ENCODE results near the gene ULK1.

ULK1 gene

DNA sequence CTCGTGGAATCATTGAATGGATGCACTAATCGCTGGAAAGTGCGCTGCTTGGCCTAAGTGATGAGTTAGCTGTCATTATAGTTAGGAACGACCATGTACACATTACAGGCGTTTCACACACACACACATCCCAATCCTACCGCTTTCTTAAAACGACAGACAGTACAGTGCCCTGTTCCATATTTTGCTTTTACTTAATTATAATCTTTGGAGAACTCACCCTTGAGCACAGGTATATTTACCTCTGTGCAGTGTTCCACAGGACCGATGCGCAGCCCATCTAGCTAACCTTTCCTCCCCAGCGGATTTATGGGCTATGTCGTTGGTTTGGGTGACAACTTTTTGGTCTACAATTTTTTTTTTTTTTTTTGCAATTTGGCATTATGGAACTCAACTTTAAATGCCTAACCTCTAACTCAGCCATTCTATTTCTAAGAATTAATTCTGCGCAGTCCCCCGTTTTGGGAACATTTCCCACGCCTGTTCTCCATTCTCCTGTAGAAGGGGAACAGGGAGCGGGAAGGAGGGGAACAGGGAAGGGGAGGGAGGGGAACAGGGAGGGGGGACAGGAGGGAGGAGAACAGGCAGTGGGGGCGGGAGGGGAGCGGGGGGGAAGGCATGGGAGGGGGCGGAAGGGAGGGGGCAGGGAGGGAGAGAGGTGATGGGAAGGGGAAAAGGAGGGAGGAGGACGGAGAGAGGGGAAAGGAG is 663 bp upstream of the ULK1 start:
- no peak for DNase-seq

- no peak for DNase-seq
Measured at GRCh38 chr12:131894981-131895639, 688 bp downstream of the ULK1 start.

DNA sequence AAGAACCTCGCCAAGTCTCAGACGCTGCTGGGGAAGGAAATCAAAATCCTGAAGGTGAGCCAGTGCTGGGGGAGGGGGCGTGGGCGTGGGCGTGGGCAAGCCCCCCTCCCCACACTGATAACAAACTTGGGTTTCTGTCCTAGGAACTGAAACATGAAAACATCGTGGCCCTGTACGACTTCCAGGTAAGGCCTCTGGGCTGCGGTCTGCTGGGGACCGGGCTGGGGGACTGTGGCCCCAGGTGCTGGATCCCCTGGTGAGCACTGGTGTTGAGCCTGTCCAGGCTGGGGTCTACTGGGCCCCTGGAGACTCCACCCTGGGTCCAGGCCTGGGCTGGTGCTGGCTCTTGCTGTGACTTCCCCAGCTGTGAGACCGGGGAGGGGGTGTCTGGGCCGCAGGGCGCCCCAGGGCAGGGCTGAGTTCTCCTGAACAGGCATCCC is 1.2 kb downstream of the ULK1 start:
- no peak for DNase-seq

GRCh38 chr12:131896080-131896810 is 1.8 kb downstream of the ULK1 start:
- DNase-seq = peak; percentile 91

- DNase-seq = peak; percentile 72
Measured at GRCh38 chr12:131896811-131897270, 2.4 kb downstream of the ULK1 start.

DNA sequence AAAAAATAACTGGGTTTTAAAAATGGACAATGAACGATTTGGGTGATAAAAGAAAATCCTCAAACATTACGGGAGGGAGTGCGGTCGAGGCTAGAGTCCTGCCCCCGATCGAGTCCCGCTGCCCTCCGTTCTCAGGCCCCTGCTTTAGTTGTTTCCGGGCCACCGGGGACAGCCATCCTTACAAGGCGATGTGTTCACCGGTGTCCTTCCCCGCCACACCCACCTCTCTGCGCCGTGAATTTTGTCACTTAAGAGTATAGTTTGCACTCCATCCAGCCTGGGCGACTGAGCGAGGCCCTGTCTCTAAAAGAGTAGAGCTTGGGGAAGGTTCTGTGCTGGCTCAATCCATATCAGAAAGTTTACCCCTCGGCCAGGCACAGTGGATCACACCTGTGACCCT is 2.9 kb downstream of the ULK1 start:
- no peak for DNase-seq

DNA sequence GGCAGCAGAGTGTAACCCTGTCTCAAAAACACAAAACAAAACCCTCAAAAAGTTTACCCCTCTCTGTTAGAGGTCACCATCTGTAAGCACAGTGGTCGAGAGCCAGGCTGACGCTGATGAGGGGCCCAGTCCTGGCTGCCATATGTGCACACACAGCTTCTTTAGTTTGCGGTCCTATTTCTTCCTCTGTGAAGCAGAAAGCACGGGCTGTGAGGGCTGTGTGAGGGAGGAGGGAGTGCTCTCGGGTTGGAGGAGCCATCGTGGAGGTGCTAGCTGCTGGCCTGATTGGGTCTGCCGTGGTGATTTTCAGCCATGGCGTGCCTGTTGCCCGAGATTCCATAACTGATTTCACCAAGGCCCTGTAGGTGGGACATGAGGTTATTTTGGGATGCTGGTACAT is 3.5 kb downstream of the ULK1 start:
- no peak for DNase-seq

DNA sequence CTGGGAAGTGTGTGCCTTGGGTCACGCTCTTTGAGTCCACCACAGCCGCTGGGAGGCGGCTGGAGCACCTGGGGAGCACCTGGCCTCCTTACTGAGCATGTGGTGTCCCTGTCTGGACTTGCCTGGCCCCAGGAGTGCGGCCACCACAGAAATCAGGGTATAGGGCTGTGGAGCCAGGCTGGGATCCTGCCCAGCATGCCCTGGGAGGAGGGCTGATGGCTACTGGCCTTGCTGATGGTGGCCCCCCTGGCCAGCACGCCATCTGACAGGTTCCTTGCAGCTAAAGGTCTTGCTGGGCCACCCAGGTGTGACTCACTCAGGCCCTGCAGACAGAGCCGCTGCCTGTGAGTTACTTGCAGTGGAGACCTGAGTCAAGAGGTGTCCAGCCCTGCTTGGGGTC is 6.0 kb downstream of the ULK1 start:
- no peak for DNase-seq

- no peak for DNase-seq
Measured at GRCh38 chr12:131901431-131902331, 7.3 kb downstream of the ULK1 start.

- DNase-seq = no peak
Measured at GRCh38 chr12:131902332-131903241, 8.2 kb downstream of the ULK1 start.

- DNase-seq = no peak
Measured at GRCh38 chr12:131903270-131904255, 9.1 kb downstream of the ULK1 start.

- DNase-seq = no peak
Measured at GRCh38 chr12:131904346-131904745, 9.9 kb downstream of the ULK1 start.

- DNase-seq = no peak
Measured at GRCh38 chr12:131905081-131905629, 10.7 kb downstream of the ULK1 start.

GRCh38 chr12:131905630-131906091 is 11.2 kb downstream of the ULK1 start:
- no peak for DNase-seq

DNA sequence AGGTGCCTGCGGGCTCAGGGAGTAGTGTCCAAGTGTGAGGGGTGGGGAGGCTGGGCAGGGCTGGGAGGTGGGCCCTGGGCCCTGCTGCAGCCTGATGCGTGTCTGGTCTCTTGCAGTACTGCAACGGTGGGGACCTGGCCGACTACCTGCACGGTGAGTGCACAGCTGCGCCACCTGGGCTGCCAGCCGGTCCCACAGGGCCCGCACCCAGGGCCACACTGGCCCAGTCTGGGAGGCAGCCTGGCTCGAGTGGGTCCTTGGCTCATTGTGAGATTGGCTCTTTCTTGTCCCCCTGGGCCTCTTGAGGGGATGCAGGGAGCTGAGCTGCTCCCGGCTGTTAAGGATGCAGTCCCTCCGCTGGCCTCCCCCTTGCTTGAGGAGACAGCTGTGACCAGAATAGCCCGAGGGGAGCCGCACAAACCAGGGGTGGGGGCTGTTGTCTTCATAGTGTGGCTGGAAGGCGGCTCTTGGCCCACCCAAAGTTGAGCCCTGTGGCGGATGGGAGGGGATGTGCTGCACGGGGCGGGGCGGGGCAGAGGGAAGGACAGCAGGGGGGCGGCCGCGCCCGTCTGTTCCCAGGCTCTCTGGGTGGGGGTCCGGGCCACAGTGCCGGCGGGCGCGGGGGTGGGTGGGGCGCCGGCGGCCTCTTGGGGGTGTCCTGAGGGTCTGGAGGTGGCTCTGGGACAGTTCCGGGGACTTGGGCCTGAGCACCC is 13.1 kb downstream of the ULK1 start:
- DNase-seq = no peak

DNA sequence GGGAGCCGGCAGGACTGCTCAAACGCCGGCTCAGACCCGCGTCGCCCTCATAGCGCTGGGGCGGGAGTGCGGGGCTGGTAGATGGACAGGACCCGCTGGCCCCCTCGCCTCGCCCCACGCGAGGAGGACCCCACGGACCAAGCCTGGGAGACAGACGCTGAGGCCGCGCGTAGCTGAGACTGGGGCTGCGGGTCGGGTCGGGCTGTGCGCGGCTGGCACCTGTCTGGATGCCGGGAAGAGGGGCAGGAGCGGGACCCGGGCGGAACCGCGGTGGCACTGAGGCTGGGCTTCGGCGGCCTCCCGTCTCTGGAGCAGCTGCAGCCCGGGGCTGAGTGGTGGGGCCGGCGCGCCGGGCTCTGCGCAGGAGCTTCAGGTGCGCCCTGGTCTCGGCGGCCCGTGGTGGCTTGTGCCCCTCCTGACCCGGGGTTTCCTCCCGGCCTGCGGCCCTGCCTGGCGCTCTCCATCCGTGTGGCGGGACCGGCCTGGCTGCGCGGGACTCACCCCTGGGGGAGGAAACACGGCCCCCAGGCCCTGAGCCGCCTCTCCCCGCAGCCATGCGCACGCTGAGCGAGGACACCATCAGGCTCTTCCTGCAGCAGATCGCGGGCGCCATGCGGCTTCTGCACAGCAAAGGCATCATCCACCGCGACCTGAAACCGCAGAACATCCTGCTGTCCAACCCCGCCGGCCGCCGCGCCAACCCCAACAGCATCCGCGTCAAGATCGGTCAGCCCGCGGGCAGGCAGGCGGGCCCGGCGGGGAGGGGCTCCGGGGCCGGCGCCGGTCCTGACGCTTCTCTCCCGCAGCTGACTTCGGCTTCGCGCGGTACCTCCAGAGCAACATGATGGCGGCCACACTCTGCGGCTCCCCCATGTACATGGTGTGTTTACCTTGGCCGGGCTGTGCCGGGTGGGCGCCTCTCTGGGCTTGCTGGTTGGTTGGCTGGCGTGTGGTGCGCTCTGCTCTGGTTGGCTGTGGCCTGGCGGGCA is 14.0 kb downstream of the ULK1 start:
- DNase-seq = no peak

GRCh38 chr12:131909081-131909751 is 14.8 kb downstream of the ULK1 start:
- DNase-seq = no peak

Measured in NCI-H2029 (cell line).